Lower leg skin (tissue), 3 donors: ENCODE results near the gene METTL6.

ENCODE experiments used
- CTCF ChIP-seq, 3 donors: fragments of 450-650 bp; IDR thresholded peaks; one replicate each; pipeline ENCODE4 v1.5.1; 2016; ENCODE audit warnings: antibody characterized with exemption in 3 of 3, mild to moderate bottlenecking in 3 of 3, moderate library complexity in 2 of 3
- POLR2A ChIP-seq, 2 donors: fragments of 450-650 bp; IDR thresholded peaks; one replicate each; pipeline ENCODE4 v1.6.1; 2016 to 2017; ENCODE audit warnings: antibody characterized with exemption in 2 of 2, mild to moderate bottlenecking in 1 of 2, moderate library complexity in 1 of 2

DNA sequence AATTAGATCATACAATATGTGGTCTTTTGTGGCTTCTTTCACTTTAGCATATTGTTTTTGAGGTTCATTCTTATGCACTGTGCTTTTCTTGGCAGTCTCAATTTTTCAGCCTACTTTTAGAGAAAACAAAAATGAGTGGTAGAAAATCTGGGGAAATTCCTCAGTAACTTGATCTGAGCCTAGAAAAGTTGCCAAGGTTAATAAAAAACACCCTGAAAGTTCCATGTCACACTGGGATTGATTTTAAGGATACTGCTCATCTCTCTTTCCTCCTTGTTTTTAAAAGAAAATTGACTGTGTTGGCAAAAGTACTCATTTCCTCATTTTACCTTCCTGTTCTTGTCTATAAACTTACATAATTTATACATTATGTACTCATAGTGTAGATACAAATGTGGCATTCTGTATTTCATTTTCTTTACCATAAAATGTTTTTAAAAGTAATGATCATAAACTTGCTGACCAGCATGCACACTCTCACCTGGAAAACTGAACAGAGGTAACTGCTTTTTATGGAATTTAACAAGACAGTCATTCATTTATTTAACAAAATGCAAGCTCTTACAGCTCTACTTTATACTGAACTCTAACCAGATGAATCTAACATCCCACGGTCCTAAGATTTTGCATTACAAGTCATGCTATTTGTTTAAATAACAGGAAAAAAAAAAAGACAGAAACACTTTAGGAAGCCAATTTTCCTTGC is 66.4 kb downstream of the METTL6 start:
- TF ChIP-seq CTCF (IDR thresholded peaks at IDR 0.05) (no peak), POLR2A (IDR thresholded peaks at IDR 0.05) (no peak)
